CD8-positive, alpha-beta memory T cell (primary cell): ENCODE results near the gene FIBIN. TPM values are rescaled to one million over a fixed set of nuclear protein-coding genes. Genes with fewer than 3 reads are reported as not detected.

ENCODE experiments used
- CTCF ChIA-PET: fragments of 350-600 bp; sonication (Branson Sonifier 250); formaldehyde crosslinking; loops from one replicate; lab custom pipeline; 2021; ENCODE audit warnings: antibody characterized with exemption; lab: Charles Lee
- POLR2A ChIA-PET: fragments of 350-600 bp; sonication (Branson Sonifier 250); formaldehyde crosslinking; loops from one replicate; lab custom pipeline; 2021; ENCODE audit warnings: antibody characterized with exemption; lab: Charles Lee
- DNase-seq, 5 donors: peaks; one replicate each; pipeline versions ENCODE4 v3.0.0 to v3.0.0-alpha.2; 2020 to 2022; ENCODE audit warnings: mixed read lengths in 1 of 5
- H3K27ac ChIP-seq: one replicate; pipeline ENCODE4 v1.7.0; 2013; ENCODE audit warnings: low read depth, mild to moderate bottlenecking, low read length, moderate library complexity
- H3K27me3 ChIP-seq: 2 replicates; pipeline ENCODE4 v1.7.0; 2013; ENCODE audit warnings: low read length, mild to moderate bottlenecking; ENCODE audit not compliant: insufficient read depth, poor library complexity, severe bottlenecking
- H3K36me3 ChIP-seq: 2 replicates; pipeline ENCODE4 v1.7.0; 2013; ENCODE audit warnings: mild to moderate bottlenecking, low read length, moderate library complexity; ENCODE audit not compliant: insufficient read depth
- H3K4me1 ChIP-seq: 2 replicates; pipeline ENCODE4 v1.7.0; 2013; ENCODE audit warnings: mild to moderate bottlenecking, low read length, moderate library complexity; ENCODE audit not compliant: insufficient read depth
- H3K4me3 ChIP-seq: 2 replicates; pipeline ENCODE4 v1.7.0; 2013; ENCODE audit warnings: mild to moderate bottlenecking, low read length
- H3K9me3 ChIP-seq: 2 replicates; pipeline ENCODE4 v1.7.0; 2013; ENCODE audit warnings: mild to moderate bottlenecking, low read length
- H3K27ac Mint-ChIP-seq, 8 donors: one replicate each; pipeline ENCODE4 v1.8.0; 2020 to 2021; ENCODE audit warnings: mixed read lengths in 8 of 8, mild to moderate bottlenecking in 6 of 8, inconsistent platforms in 3 of 8, moderate library complexity in 3 of 8
- H3K27me3 Mint-ChIP-seq, 2 donors: one replicate each; pipeline ENCODE4 v1.8.0; 2020 to 2021; ENCODE audit warnings: mixed read lengths in 2 of 2, mild to moderate bottlenecking in 1 of 2, moderate library complexity in 1 of 2
- H3K36me3 Mint-ChIP-seq, 3 donors: one replicate each; pipeline ENCODE4 v1.8.0; 2020 to 2021; ENCODE audit warnings: mixed read lengths in 3 of 3, inconsistent platforms in 1 of 3, mild to moderate bottlenecking in 1 of 3
- H3K4me1 Mint-ChIP-seq, 3 donors: one replicate each; pipeline ENCODE4 v1.8.0; 2020 to 2021; ENCODE audit warnings: mixed read lengths in 3 of 3, inconsistent platforms in 1 of 3, mild to moderate bottlenecking in 1 of 3
- H3K4me3 Mint-ChIP-seq, 7 donors: one replicate each; pipeline ENCODE4 v1.8.0; 2020 to 2021; ENCODE audit warnings: mixed read lengths in 7 of 7, mild to moderate bottlenecking in 6 of 7, moderate library complexity in 4 of 7, inconsistent platforms in 2 of 7
- H3K9me3 Mint-ChIP-seq, 5 donors: one replicate each; pipeline ENCODE4 v1.8.0; 2020 to 2022; ENCODE audit warnings: mixed read lengths in 5 of 5, mild to moderate bottlenecking in 3 of 5, moderate library complexity in 2 of 5, inconsistent platforms in 1 of 5
- polyA plus RNA-seq: library from polyadenylated mRNA; unstranded; fragments of 300-500 nt; fragmentation: Illumina TruSeq; gene quantifications from one replicate; pipeline ENCODE4 v1.2.3, GENCODE V29; 2021
- total RNA-seq, 2 experiments: library from RNA; stranded (reverse); gene quantifications; one replicate each; pipeline ENCODE4 v1.2.3, GENCODE V29; 2021

The FIBIN gene
- total and polyA plus RNA-seq, 3 experiments from 2014 or later, result not detected

- no peak overlapping the region for H3K4me3 Mint-ChIP-seq
- DNase-seq, result no peak
- H3K4me3 ChIP-seq, result no peak overlapping the region
- H3K27me3 Mint-ChIP-seq, result peaks cover 0 to 1% of the 10 kb centered on the region in 2 donors
- POLR2A ChIA-PET, result no interaction called here
- H3K9me3 Mint-ChIP-seq, result peaks cover 0 to 7% (median 3%) of the 10 kb centered on the region in 5 donors
- no peaks in the 10 kb centered on the region for H3K4me1 ChIP-seq
- CTCF ChIA-PET, result no interaction called here
- no peaks in the 10 kb centered on the region for H3K36me3 ChIP-seq
- no peaks in the 10 kb centered on the region for H3K9me3 ChIP-seq
- H3K27ac ChIP-seq, result no peak overlapping the region
- no peaks in the 10 kb centered on the region for H3K27me3 ChIP-seq
- no peaks in the 10 kb centered on the region for H3K36me3 Mint-ChIP-seq
- H3K4me1 Mint-ChIP-seq, result no peaks in the 10 kb centered on the region
- no peak overlapping the region for H3K27ac Mint-ChIP-seq
Observed at GRCh38 chr11:27002838-27003237, 8.9 kb downstream of the FIBIN start.

GRCh38 chr11:27004103-27004502 is 10.2 kb downstream of the FIBIN start:
- Histone ChIP-seq H3K27me3 (no peaks in the 10 kb centered on the region), H3K27ac (no peak overlapping the region), H3K9me3 (no peaks in the 10 kb centered on the region), H3K4me1 (no peaks in the 10 kb centered on the region), H3K36me3 (no peaks in the 10 kb centered on the region), H3K4me3 (no peak overlapping the region)
- ChIA-PET CTCF (no interaction called here), POLR2A (no interaction called here)
- Mint-ChIP-seq H3K4me1 (no peaks in the 10 kb centered on the region), H3K27me3 (peaks cover 0 to 1% of the 10 kb centered on the region in 2 donors), H3K36me3 (no peaks in the 10 kb centered on the region), H3K4me3 (no peak overlapping the region), H3K27ac (no peak overlapping the region), H3K9me3 (peaks cover 0 to 7% (median 3%) of the 10 kb centered on the region in 5 donors)
- DNase-seq, result no peak

- no peaks in the 10 kb centered on the region for H3K4me1 ChIP-seq
- Mint-ChIP-seq H3K36me3 (peaks cover 0 to 1% (median 0%) of the 10 kb centered on the region in 3 donors), H3K4me3 (no peak overlapping the region), H3K27ac (peak overlapping the region in 1 of 8 donors; percentile 33), H3K27me3 (no peaks in the 10 kb centered on the region), H3K4me1 (no peaks in the 10 kb centered on the region), H3K9me3 (peaks cover 0 to 12% (median 7%) of the 10 kb centered on the region in 5 donors)
- ChIA-PET CTCF (no interaction called here), POLR2A (no interaction called here)
- no peak for DNase-seq
- no peak overlapping the region for H3K27ac ChIP-seq
- H3K36me3 ChIP-seq, result no peaks in the 10 kb centered on the region
- no peak overlapping the region for H3K4me3 ChIP-seq
- no peaks in the 10 kb centered on the region for H3K9me3 ChIP-seq
- no peaks in the 10 kb centered on the region for H3K27me3 ChIP-seq
Observed at GRCh38 chr11:27008811-27009535, 15.1 kb downstream of the FIBIN start.

- H3K27ac ChIP-seq, result no peak overlapping the region
- no peak overlapping the region for H3K4me3 ChIP-seq
- no peaks in the 10 kb centered on the region for H3K4me1 ChIP-seq
- no peaks in the 10 kb centered on the region for H3K9me3 ChIP-seq
- Mint-ChIP-seq H3K4me3 (no peak overlapping the region), H3K27ac (no peak overlapping the region), H3K36me3 (peaks cover 0 to 1% (median 0%) of the 10 kb centered on the region in 3 donors), H3K4me1 (no peaks in the 10 kb centered on the region), H3K27me3 (no peaks in the 10 kb centered on the region), H3K9me3 (peaks cover 0 to 13% (median 8%) of the 10 kb centered on the region in 5 donors)
- ChIA-PET POLR2A (no interaction called here), CTCF (no interaction called here)
- no peaks in the 10 kb centered on the region for H3K27me3 ChIP-seq
- H3K36me3 ChIP-seq, result no peaks in the 10 kb centered on the region
- DNase-seq, result no peak
Observed at GRCh38 chr11:27011560-27012233, 17.8 kb downstream of the FIBIN start.

- Histone ChIP-seq H3K27me3 (no peaks in the 10 kb centered on the region), H3K27ac (no peak overlapping the region), H3K4me3 (no peak overlapping the region), H3K9me3 (no peaks in the 10 kb centered on the region), H3K36me3 (no peaks in the 10 kb centered on the region), H3K4me1 (no peaks in the 10 kb centered on the region)
- H3K9me3 Mint-ChIP-seq, result peaks cover 0 to 12% (median 5%) of the 10 kb centered on the region in 5 donors
- H3K4me3 Mint-ChIP-seq, result no peak overlapping the region
- peaks cover 0 to 1% (median 0%) of the 10 kb centered on the region in 3 donors for H3K36me3 Mint-ChIP-seq
- no peaks in the 10 kb centered on the region for H3K27me3 Mint-ChIP-seq
- ChIA-PET CTCF (no interaction called here), POLR2A (no interaction called here)
- no peak overlapping the region for H3K27ac Mint-ChIP-seq
- no peak for DNase-seq
- H3K4me1 Mint-ChIP-seq, result no peaks in the 10 kb centered on the region
Observed at GRCh38 chr11:27012234-27012921, 18.5 kb downstream of the FIBIN start.

- H3K27ac Mint-ChIP-seq, result no peak overlapping the region
- Histone ChIP-seq H3K36me3 (no peaks in the 10 kb centered on the region), H3K9me3 (no peaks in the 10 kb centered on the region), H3K4me3 (no peak overlapping the region), H3K4me1 (no peaks in the 10 kb centered on the region), H3K27me3 (no peaks in the 10 kb centered on the region), H3K27ac (no peak overlapping the region)
- H3K4me3 Mint-ChIP-seq, result no peak overlapping the region
- ChIA-PET POLR2A (no interaction called here), CTCF (no interaction called here)
- no peaks in the 10 kb centered on the region for H3K4me1 Mint-ChIP-seq
- H3K36me3 Mint-ChIP-seq, result peaks cover 0 to 1% (median 0%) of the 10 kb centered on the region in 3 donors
- no peak for DNase-seq
- peaks cover 0 to 12% (median 5%) of the 10 kb centered on the region in 5 donors for H3K9me3 Mint-ChIP-seq
- H3K27me3 Mint-ChIP-seq, result no peaks in the 10 kb centered on the region
Observed at GRCh38 chr11:27013781-27014361, 20.0 kb downstream of the FIBIN start.

GRCh38 chr11:27018902-27019529 is 25.1 kb downstream of the FIBIN start:
- Histone ChIP-seq H3K27ac (no peak overlapping the region), H3K4me3 (no peak overlapping the region), H3K36me3 (no peaks in the 10 kb centered on the region), H3K4me1 (no peaks in the 10 kb centered on the region), H3K27me3 (no peaks in the 10 kb centered on the region), H3K9me3 (no peaks in the 10 kb centered on the region)
- no peaks in the 10 kb centered on the region for H3K4me1 Mint-ChIP-seq
- POLR2A ChIA-PET, result no interaction called here
- CTCF ChIA-PET, result no interaction called here
- DNase-seq, result no peak
- H3K36me3 Mint-ChIP-seq, result no peaks in the 10 kb centered on the region
- H3K4me3 Mint-ChIP-seq, result no peak overlapping the region
- no peak overlapping the region for H3K27ac Mint-ChIP-seq
- peaks cover 0 to 10% (median 3%) of the 10 kb centered on the region in 5 donors for H3K9me3 Mint-ChIP-seq
- no peaks in the 10 kb centered on the region for H3K27me3 Mint-ChIP-seq
